ENCODE results near the gene ALG14.

ALG14 gene

GRCh38 chr1:94979656-94980581 lies 92.8 kb downstream of the ALG14 start:
- DNase-seq = no peak

GRCh38 chr1:94979131-94979530 lies 93.6 kb downstream of the ALG14 start:
- DNase-seq = no peak

DNA sequence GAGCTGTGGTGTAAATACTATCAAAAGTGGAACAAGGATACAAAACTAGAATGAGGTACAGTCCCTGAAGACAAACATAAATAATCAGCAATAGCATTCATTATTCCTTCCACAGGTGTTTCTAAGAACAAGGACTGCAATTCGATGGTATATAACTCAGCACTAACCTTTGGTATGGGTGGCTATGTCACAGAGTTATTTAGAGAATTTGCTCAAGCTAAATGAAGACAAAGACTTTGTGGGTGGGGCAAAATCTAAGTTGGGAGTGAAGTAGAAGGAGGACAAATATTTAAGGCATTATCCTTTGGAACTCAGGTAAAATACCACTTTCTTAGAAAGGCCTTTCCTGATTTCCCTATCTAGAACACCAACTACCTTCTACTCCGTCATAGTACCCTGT lies 94.3 kb downstream of the ALG14 start:
- no peak for DNase-seq

GRCh38 chr1:94976971-94977548 lies 95.7 kb downstream of the ALG14 start:
- no peak for DNase-seq

- DNase-seq = no peak
Measured at GRCh38 chr1:94974824-94975223, 97.9 kb downstream of the ALG14 start.

DNA sequence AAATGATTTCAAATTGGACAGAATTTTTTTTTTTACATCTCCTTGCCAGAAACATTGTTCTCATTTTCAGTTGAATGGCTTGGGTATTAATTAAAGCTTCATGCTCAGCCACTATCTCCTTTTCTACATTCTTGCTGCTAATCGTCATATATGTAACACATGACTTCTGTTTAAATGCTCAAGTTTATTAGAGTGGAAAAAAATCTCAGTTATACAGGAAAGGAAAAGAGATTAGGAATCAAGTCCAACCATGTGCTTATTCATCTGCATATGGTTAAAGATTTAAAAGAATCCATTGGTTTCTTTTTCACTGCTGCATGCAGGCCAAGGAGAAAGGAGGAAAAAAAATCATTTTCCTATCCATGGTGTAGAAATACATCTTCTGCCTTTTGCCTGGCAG lies 98.5 kb downstream of the ALG14 start:
- DNase-seq = no peak

- DNase-seq = no peak
Measured at GRCh38 chr1:94973309-94973922, 99.3 kb downstream of the ALG14 start.

DNA sequence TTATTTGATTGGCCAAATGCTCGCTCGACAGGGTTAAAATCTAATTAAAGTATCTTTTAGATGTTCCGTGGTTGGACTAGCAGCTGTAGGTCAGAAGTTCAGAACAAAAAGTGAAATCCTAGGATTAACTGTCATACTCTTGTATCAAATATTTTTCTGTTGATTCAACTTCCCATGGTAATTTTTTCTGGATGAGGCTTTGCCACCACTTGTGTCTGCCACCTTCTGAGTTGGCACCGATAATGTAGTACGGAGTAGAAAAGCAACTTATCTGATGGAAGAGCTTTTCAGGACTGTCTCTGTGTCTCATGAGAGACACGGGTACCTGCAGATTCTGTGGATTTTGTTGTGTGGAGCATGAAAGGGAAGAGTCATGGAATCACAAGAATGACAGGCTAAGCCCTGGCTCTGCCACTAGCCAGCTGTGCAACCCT lies 101.2 kb downstream of the ALG14 start:
- DNase-seq = no peak

DNA sequence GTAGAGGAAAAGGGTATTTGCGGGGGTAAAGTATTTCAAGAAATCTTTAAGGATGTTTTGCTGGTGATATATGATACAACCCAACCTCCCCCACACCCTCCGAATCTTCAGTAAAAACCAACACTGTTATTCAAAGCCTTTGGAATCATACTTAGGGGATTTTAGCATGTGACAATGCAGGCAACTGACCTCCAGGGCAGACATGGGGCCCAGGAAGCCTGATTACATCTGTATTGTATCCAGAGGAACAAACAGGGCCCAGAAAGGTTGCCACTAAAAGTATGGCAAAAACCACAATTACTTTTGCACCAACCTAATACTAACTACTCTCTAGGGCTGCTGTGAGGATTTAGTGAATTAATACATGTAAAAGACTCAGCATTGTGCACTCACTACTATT lies 102.0 kb downstream of the ALG14 start:
- DNase-seq = no peak

DNA sequence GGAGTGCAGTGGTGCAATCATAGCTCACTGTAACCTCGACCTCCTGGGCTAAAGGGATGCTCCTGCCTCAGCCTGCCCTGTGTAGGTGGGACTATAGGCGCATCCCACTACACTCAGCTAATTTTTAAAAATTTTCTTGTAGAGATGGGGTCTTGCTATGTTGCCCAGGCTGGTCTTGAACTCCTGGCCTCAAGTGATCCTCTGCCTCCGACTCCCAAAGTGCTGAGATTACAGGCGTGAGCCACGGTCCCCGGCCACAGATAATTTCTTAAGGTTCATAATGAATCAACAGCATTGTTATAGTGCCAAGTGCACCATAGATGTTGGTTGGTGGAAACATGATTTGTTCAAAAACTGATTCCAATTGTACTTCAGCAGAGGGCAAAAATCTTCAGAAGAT lies 103.6 kb downstream of the ALG14 start:
- no peak for DNase-seq

DNA sequence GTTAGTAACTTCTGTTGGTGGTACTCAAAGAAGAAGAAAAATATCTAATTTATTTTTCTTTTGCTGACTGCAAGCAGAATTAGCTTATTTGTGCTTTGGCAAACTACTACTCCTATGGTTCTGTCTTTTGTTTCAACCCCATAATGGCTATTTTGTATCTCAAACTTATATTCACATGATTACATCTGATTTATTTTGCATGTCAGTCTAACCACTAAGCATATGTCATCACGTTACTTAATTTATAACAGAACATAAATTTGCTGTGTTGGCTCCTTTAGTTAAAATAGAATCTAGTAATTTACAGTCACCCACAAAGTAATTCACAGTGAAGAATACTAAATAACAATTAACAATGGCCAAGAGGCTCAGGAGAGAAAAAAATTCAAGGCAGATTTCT lies 106.7 kb downstream of the ALG14 start:
- DNase-seq = no peak

DNA sequence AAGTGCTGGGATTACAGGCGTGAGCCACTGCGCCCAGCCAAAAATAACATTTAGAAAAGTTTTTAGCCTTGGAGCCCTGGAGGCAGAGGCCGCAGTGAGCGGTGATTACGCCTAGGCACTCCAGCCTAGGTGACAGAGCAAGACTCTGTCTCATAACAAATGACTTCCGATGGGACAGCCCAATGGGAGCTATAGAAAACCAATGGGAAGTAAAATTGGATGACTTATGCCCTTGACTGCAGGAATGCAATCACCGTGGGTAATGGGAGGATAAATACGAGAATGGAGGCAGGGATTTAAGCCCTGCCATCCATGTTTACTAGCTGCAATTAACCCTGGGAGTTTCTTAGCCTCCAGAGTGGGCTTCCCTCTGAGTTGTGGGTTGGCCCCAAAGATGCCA lies 108.9 kb downstream of the ALG14 start:
- no peak for DNase-seq

DNA sequence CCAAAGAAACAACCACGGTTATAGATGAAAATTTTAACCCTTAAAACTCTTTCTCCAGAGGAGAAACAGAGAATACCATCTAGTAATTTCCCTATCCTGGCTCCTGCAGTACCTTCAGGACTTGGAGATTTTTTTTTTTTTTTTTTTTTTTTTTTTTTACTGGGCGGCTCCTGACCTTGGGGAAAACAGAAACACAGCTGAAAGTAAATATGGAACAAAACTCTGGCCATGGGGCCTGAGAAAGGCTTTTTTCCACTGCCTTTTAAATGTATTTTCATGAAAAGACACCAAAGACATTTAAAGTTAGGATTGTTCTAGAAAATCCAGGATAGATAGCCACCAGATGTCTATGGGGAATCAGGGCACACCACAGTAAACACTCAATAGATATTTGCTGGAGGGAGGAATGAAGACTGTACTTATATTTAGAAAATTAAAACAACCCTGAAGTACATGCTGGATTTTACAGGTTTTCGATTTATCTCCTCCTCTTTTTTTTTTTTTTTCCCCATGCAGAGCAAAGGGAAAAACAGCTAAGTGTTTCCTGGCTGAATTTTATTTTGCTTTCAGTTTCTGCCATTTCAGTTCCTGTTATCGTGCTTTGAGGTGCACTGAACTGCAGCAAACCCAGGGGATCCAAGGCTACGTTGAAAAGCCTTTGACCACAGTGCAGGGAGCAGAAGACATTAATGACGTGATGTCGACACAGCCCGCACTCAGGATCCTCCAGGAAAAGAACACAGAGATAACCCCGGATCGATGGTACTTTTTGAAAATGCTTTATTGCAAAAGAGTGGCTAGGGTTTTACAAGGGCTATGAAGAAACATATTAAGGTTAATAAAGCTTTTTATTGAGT lies 110.1 kb downstream of the ALG14 start:
- DNase-seq = peak; percentile 40

DNA sequence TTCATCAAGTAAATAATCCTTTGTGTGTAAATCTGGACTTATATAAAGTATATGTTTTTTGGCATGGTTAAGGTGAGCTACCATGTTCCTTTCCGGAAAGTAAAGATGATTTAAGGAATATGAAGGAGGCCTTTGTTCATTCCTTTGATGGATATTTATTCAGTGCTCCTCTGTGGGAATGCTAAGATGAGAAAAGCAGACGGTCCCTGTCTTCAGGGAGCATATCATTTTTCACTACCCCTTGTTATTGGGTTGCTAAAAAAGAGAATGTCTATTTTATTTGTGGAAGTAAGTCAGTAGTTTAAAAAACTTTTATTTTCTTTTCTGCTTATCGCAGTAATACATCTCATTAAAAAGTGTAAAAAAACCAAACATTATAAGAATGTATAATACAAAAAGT lies 110.8 kb downstream of the ALG14 start:
- DNase-seq = no peak

- no peak for DNase-seq
Measured at GRCh38 chr1:94961582-94961981, 111.2 kb downstream of the ALG14 start.

DNA sequence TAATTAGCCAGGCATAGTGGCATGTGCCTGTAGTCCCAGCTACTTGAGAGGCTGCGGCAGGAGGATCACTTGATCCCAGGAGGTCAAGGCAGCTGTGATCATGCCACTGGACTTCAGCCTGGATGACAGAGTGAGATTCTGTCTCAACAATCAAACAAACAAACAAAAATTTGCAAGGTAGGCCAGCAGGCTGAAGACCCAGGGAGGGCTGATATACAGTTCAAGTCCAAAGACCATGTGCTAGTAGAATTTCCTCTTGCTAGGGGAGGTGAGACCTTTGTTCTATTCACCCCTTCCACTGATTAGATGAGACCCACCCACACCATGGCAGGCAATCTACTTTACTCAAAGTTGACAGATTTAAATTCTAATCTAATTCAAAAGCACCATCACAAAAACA lies 114.7 kb downstream of the ALG14 start:
- DNase-seq = no peak

DNA sequence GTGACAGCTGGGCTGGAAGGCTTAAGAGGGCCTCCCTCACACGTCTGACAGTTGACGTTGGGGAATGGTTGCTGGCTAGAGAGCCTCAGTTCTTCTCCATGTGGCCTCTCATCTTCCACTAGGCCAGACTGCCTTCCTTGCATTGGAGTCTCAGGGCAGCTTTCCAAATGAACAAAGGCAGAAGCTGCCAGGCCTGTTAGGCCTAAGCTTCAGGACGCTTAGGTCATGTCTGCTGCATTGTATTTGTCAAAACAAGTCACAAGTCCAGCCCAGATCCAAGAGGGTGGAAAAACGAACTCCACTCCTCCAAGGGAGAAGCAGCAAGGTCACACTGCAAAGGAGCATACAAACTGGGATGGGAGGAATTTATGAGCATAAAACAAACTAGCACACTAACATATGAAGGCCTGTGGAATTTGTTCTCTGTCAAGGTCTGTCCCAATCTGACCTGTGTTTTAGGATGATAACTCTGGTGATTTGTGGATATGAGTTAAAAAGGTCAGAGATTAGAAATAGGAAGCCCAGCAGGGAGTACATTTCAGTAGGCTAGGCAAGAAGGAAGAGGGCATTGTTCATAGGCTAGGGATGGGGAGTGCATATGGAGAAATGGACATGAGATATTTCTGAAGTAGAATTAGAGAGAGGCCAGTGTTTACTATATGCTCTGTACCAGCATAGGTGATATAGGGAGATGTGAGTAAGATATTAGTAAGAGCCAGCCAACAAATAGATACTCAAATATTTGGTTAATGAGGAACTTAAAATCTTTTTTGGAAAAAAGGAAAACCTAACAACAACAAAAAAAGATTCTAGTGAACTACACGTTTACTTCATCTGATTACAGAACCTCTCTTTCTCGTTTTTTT lies 116.8 kb downstream of the ALG14 start:
- no peak for DNase-seq

DNA sequence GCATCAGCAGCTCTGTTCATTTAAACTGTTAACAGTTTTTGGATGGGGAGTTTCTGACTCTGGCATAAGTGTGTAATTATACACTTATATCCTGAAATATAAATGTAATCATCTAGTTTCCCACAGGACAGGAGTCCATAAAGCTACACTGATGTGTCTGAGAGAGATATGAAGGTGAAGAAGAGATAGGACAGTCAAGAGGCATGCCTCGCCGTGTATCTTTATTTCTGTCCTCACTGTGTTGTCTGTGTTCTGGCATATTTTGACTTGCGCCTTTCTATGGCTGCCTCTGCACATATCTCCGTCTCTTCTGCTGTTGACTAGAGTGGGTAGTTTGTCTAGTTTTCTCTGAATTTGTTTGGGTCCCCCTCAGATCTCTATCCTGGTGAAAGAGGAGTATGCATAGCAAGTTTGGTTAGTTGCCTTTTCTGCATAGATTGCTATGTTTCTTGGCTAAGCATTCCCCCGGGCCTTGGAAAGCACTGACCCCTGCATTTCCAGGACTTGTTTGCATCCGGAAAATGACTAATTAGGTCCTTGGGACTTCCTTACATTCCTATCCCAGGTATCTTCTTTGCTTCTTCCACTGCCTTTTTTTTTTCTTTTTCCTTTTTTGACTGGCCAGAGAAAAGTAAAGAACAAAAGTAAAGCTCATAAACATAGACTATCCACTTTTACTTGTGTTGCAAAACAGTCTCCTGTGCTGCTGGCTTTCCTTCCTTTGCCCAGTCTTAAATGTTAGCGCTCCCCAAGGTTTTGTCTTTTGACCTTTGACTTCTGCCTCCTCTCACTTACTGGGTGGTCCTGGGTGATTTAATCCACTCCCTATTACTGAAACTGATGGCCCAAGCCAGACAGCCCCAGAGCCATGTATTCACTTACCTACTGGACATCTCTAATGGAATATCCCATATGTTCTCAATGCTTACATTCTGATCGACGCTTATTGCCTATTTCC lies 118.2 kb downstream of the ALG14 start:
- DNase-seq = no peak

GRCh38 chr1:94953746-94954145 lies 119.0 kb downstream of the ALG14 start:
- DNase-seq = no peak

DNA sequence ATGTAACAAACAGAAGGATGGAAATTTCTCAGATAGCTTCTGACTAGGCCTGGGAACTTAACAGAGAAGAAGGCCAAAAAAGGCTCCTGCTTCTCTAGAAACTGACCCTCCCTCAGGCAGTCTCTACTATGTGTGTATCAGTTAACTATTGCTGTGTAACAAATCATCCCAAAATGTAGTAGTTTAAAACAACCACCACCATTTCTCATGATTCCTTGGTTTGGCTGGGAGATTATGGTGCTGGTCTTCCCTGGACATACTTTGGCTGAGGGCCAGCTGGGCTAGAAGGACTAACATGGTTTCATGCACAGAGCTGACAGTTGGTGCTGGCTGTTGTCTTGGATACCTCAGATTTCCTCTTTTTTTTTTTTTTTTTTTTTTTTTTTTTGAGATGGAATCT lies 119.6 kb downstream of the ALG14 start:
- DNase-seq = no peak

DNA sequence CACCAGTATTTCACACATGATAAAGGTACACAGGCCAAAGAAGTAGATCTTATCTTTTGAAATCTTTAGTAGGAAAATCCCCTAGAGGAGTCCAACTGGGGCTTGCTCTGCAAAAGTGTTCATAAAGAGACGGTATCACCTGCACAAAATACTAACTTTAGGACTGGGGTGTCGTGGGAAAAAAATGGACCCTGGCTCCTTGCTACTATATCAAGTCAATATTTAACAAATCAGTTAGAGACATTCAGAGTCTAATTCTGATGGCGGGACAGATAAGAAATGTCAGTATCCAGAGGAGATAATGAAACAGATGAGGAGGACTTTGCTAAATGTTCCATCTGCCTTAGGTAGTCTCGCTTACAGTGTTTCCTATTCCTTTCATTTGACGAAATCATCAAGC lies 120.2 kb downstream of the ALG14 start:
- DNase-seq = no peak
